GM18507 (cell line): ENCODE data around the gene UCK2.

ENCODE experiments used
- DNase-seq: peaks from one replicate; pipeline ENCODE4 v3.0.0; 2011; ENCODE audit warnings: low read depth; ENCODE audit not compliant: insufficient read length; ENCODE audit errors: extremely low spot score
- FAIRE-seq: peaks from 2 replicates; lab custom pipeline; 2011; peaks lifted over from hg19 to GRCh38; lab: Jason Lieb, UNC

The UCK2 gene

DNA sequence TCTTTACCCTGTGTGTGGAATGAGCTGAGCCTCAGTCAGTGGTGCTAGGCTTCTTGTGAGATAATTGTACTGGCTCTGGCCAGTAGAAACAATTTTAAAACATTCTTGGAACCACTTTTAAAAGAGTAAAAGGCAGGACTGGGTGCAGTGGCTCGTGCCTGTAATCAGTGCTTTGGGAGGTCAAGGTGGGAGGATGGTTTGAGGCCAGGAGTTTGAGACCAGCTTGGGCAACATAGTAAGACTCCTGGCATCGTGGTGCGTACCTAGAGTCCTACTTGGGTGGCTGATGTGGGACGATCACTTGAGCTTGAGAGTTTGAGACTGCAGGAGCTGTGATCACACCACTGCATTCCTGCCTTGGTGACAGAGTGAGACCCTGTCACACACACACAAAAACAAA, 89.8 kb downstream of the UCK2 start:
- FAIRE-seq: no peak
- DNase-seq: no peak

DNA sequence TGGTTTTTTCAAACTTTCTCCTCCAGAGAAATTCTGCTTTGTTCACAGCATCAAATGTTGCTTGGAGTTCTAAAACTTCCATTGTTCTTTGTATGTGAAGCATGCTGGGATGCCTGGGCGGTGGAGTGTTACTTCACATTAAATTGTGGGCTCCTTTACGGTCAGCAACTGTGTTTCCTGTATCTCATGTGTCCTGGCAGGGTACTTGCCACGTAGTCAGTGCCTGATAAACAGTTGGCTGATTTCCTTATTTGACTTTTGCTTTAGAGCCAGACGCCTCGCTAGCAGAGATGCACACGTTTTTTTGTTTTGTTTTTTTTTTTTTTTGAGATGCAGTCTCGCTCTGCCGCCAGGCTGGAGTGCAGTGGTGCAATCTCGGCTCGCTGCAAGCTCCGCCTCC, 96.7 kb downstream of the UCK2 start:
- FAIRE-seq (no peak), DNase-seq (no peak)

DNA sequence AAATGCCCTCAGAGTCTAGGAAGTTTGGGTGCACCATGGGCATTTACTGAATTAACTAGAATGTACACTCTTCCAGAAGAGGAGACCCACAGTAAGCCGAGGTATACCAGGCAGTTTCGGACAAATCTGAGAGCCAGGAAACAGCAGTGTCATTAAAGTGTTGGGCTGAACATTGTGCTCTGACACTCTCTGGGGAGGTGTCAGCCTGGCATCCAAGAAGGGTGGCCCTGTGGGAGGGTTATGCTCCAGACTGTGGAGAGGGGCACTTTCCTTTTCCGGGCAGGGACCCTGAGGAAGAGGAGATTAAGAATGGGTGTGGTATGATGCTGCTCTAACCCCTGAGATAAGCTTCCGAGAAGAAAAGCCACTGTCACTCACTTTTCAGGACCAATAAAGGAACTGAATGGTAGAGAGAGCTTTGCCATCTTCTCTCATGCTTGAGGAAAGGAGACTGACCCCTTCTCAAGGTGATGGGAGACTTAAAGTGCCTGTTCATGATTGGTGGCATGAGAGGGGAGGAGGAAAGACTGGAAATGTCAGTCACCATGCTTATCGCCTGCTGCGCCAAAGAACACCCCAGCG, 98.2 kb downstream of the UCK2 start:
- DNase-seq (no peak), FAIRE-seq (no peak)

DNA sequence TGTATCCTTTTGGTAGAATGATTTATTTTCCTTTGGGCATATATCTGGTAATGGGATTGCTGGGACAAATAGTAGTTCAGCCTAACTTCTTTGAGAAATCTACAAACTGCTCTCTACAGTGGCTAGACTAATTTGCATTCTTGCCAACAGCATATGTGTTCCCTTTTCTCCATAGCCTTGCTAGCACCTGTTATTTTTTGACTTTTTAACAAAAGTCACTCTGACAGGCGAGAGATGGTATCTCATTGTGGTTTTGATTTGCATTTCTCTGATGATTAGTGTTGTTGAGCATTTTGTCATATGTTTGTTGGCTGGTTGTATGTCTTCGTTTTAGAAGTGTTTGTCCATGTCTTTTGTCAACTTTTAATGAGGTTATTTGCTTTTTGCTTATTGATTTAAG, 99.8 kb downstream of the UCK2 start:
- no peak for DNase-seq
- FAIRE-seq: peak; percentile 33

DNA sequence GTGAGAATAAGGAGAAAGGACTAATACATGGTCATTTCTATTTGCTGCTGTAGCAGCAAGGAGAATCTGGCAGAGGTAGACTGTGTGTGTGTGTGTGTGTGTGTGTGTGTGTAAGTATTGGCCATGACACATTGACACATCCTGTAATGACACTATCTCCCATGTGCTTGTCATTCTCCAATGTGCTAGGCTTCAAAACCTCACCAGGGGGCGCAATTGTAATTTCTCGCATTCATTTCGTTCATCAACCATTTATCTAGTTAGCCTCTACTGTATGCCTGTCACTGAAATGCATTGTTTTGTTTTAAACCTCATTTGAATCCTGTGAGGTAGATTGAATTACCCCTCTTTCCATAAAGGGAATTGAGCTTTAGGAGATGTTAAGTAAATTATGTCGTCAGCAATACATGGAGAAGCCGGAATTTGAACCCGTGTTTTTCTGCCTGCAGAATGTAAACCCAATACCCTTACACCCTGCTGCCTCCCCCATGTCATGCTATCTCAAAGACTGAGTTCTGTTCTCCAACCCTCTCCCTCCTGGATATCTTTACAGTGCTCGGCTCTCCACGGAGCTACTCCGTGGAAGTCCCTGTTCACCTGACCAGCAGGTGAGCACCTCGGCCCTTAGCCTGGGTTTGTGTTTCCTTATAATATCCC, 100.8 kb downstream of the UCK2 start:
- FAIRE-seq (peak; percentile 87), DNase-seq (peak; percentile 36)

DNA sequence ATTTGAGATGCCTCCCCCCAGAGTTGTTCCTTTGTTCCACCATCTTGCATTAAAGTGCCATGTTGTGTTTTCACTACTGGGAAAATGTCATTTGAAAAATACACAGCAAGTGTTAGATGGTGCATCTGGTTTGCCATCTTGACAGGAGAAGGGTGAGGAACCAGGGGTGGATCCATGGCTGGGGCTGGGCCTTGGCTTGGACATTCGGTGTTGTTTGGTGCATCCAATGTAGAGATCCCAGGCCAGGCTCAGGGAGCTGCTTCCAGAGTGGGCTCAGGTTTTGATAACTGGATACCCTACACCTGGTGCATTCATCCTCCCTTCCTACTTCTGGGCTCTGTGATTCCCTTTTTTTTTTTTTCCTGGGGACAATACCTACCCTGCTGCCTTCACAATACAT, 103.5 kb downstream of the UCK2 start:
- FAIRE-seq (no peak), DNase-seq (no peak)

DNA sequence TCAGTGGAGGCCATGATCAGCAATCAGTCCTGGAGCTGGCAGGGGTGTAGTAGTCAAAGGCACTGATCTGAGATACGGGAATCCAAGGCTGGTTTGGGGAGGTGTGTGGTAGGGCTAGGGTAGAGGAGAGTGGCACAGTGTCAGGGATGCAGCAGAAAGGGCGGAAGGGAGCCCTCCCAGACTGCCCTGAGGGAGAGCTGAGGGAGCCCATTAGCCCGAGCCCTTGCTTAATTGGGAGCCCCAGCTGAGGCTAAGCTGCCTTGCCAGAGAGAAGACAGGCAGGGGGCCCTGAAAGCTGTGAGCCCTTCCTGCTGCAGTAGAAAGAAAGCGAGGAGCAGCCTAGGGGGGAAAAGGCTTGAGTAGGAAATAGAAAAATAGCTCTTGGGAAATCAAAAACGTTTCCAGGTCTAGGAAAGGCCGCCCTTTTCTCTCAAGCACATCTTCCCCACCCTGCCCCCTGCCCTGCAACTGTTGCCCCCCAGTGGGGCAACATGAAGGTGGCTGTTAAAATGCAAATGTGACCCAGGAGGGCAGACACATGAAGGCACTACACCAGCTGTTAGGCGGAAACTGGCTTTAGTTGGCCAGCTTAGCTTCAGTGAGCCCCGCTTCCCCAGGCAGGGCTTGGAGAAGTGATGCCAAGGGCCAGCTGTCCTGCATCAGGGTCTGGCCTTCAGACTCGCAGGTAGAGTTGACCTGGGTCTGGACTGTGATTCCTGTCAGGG, 106.2 kb downstream of the UCK2 start:
- DNase-seq: no peak
- FAIRE-seq: no peak

DNA sequence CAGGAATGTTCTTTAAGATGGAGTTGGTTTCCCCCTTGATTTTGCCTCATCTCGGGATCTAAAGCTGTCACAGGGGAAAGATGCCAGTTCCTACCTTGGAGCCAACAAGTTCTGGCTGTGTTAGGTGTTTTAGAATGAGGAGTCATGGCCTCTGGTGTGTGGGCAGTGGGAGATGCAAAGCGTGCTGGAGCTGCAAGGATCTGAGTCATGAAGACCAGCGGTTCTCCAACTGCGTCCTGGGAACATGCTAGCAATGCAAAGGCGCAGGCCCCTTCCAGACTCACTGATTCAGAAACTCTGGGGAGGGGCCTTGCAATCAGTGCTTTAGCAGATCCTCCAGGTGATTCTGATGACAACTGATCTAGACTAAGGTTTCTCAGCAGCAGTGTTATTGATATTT, 109.1 kb downstream of the UCK2 start:
- no peak for DNase-seq
- no peak for FAIRE-seq

DNA sequence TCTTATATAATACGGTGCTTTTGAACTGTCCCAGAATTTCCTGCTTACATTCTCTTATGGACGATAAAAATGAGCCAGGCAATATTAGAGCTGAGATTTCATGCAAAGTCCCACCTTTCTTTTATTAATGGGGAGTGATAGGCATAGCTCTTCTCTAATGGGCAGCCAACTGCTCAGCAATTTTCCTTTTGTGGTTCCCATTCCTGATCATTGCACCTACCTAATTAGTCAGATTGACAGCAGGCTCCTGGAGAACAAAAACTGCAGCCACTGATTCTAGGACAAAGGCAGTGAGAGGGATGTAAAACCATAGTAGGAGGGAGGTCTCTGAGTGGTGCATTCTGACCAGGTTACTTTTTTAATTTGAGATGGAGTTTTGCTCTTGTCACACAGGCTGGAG, 110.4 kb downstream of the UCK2 start:
- FAIRE-seq (no peak), DNase-seq (no peak)

DNA sequence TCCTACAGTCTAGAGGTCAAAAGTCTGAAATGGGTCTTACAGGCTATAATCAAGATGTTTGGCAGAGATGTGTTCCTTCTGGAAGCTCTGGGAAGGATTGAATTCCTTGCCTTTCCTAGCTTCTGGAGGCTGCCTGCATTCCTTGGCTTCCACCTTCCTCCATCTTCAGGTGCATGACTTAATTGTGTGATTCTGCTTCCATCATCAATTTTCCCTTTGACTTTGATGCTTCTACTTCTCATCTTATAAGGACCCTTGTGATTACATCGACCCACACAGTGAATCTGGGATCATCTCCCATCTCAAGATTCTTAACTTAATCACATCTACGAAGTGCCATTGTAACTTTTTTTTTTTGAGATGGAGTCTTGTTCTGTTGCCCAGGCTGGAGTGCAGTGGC, 111.4 kb downstream of the UCK2 start:
- FAIRE-seq (no peak), DNase-seq (no peak)

DNA sequence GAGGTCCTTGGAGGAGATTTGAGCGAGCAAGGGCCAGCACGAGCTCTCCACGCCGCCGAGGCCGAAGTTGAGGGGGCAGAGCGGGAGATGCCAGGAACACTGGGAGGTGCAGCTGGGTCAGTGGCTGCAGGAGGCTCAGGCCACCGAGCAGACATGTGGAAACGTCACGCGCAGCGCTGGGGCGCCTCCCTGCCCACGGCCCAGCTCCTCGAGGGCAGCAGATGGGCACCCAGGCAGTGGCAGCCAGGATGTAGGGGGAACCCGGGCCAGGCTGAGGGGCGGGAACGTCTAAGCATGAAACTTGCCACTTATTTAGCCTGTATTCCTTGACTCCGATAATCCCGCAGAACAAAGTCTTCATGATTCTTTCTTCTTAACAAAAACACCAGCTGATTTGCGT, 114.1 kb downstream of the UCK2 start:
- DNase-seq (no peak), FAIRE-seq (no peak)

DNA sequence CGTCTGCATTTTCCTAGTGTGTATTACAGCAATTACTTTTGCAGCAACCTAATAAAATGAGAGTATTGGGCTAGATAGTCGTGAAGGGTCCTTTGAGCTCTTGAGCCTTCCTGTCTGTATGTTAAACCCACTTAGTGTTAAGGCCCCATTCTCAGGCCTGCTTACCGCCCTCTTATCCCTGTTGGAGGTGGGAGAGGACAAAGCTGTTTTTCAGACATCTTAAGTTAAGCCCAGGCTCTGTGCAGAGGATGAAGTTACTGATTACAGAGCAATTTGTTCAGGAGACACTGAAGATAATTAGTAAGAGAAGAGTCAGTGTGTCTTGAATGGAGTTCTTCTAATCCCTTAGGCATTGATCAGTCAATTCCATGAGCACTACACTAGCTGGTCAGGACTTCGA, 114.6 kb downstream of the UCK2 start:
- FAIRE-seq: no peak
- no peak for DNase-seq

DNA sequence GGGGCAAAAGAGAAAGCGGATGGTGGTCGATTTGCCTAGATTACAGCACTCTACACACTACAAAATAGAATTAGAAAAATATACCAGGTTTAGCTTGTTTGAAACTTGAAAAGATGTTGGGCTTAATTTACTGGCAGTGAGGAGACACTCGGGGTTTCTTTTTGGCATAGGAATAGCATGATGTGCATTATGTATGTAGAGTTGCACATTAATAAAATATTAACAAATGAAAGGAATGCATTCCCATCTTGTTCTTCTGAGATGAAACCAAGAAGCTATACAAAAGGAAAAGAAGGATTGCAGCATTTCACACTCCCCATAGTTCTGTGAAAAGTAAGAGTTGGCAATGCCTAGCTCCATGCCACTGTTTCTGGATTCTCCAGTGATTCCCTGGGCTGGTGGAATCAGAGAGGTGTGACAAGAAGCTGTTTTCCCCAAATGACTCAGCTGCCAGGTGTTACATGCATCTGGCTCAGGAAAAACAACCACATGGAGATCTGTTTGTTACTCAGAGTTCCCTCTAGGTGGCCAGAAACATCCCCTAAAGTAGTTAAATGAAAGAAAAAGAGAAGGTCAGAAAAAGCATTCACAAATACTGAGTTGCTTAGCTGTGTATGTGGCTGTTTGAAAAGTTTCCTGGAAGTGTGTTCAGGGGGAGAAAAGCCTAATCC, 115.6 kb downstream of the UCK2 start:
- DNase-seq (no peak), FAIRE-seq (no peak)

DNA sequence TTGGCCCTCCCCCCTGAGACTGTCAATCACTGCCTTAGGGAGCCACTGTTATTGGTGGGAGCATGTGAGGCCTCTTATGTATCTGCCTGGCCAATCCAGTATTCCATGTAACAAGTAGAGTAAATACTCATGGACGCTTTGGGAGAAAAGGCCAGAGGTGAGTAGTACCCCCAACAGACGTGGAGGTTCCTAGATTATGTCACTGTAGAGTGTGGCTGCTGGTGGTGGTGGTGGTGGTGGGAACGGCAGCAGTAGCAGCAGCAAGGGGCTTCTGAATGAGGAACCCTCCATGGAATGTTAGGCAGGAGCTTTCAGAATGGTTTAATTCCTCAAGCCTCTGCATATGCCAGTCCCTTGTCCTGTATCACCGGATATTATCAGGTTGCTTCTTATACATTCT, 118.5 kb downstream of the UCK2 start:
- DNase-seq: no peak

DNA sequence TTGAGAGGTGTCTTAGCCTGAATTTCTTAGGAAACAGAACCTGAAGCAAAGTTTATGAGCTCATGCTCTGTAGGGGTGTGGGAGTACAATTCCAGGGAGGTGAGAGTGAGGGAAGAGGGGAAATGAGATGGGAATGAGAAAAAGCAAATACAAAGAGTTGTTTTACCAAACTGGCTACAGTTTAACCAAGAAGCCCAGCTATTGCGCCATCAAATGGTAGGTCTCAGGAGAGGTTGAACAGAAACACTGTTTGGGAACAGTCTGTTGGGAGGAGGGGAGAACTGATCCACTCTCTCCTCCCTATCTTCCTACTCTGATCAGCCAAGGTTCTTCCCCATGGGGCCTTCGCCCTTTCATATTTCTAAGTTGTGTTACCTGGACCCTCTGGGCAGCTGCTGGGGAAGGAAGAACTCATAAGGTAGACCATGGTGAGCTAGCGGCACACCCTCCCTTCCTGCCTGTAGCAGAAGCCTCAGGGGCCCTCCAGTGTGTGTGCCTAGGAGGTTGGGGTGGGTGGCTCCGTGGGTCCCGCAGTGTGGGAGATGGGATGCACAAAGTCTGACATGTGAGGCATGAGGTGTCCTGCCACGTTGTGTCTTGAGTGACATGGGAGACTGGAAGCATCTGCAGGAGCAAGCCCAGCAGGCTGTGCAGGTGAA, 120.5 kb downstream of the UCK2 start:
- FAIRE-seq (no peak), DNase-seq (no peak)

More for the DNA sequence above, 118.5 kb downstream of the UCK2 start:
- FAIRE-seq: no peak

DNA sequence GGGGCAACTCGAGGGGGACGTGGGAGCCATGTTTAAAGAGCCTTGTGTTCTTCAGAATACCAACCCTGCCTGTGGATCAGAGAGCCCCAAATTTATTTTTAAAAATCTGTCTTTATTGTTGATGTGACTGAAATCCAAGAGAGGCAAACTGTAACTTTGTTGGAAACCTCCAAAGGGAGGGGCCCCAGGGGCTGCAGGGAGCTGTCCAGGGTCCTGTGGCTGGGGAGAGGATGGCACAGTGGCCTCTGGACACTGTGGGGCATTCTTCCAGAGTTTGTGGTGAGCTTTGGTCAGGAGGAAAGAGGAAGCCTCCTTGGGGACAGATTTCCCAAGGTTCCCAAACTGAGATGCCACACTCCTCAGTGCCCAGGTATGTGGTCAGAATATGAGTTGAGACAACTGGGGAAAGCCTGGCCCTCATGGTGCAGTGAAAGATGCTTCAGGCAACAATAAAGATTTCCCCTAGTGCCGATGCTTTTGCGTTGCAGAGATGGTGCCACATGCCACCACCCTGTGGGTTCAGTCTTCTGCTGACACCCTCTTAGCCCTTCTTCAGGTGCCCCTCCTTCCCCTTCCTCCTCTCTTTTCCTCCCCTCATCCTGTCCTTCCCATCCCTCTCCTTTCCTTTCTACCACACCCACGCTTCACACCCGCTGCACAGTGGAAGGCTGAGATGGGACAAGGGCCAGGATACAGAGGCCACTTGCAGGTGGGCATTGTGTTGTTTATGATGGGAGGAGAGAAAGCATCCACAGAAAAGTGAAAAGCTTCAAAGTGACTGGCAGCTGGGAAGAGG, 122.1 kb downstream of the UCK2 start:
- DNase-seq: no peak
- FAIRE-seq: no peak

DNA sequence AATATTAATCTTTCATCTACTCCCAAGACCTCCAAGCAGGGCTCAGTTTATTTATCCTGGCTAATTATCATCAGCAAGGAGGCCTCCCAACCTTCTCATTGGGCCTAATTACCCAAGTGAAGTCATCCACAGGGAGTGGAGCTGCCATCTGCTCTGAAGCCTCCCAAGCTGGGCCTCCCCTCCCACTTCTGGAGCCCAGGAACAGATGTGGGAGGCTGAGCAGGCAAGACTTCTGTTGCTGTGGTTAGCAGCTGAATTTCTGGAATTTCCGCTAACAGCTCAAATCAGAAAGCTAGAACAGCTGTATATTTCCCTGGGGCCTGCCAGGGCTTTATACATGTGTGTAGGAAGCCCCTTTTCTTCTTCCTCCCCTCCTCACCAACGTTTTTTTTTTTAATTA, 127.5 kb downstream of the UCK2 start:
- FAIRE-seq: no peak
- no peak for DNase-seq

DNA sequence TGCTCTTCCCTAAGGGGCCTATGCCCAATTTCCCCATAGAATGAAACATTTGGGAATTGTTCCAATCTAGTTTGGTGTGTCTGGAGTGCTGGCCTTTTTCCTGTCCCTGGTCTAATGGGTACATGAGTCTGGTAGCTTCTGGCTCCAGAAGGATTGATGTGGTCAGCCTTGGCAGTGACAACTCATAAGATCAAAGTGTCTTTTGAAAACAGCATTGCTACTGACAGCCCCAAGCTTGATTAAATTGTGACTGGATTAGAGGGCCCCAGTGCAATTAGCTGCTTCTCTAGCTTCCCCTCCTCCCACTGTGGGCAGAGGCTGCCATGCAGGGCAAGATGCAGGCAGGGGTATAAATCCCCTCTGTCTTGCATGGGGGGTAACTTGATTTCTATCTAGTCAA, 130.9 kb downstream of the UCK2 start:
- no peak for FAIRE-seq
- no peak for DNase-seq

DNA sequence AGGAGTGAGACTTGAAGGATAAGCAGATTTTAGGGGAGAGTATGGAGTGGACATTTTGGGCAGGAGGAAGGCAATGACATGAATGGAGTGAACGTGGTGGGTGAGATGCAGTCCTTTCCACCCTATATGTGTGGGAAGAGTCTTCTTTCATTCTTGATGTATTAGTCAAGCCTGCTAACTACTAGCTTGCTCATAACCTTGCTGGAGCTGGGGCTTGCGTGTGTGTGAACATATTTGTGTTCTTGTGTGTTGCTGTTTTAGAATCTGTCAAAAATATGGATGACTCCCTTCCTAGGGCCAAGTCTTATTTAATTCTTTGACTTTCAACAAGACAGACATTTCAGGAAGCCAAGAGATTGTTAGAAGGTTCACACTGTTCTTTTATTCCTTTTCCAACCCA, 132.7 kb downstream of the UCK2 start:
- DNase-seq: no peak
- no peak for FAIRE-seq
